ENCODE results near the gene THOC6. TPM values are rescaled to one million over a fixed set of nuclear protein-coding genes. Genes with fewer than 3 reads are reported as not detected.

Gene THOC6
- total and polyA plus RNA-seq, 9 of the 15 experiments (the other 6 are each of a cell fraction or from before 2014, with no cell fraction given), result 2.5 to 65.4 (median 42.3) TPM

GRCh38 chr16:3020604-3021448 is 3.0 kb upstream of the THOC6 start (continued):
- TF ChIP-seq ZBTB40 (IDR thresholded peaks at IDR 0.05) (no peak), ZBTB40 (CRISPR knock-in tag; IDR thresholded peaks at IDR 0.05) (no peak; the same call in 1 of the 2 replicates), ZNF444 (CRISPR knock-in tag; IDR thresholded peaks at IDR 0.05) (no peak), ZNF197 (CRISPR knock-in tag; IDR thresholded peaks at IDR 0.05; ENCODE audit: low read depth) (no peak), EWSR1 (IDR thresholded peaks at IDR 0.05; ENCODE audit: borderline replicate concordance, low read depth, partially characterized antibody) (no peak), CREB1 (IDR thresholded peaks at IDR 0.05) (peak; percentile 34; the same call in 1 of the 2 replicates), CREB1 (CRISPR knock-in tag; IDR thresholded peaks at IDR 0.05) (peak; percentile 60; the same call in 1 of the 2 replicates), BCL6 (CRISPR knock-in tag; IDR thresholded peaks at IDR 0.05) (no peak), PHB (CRISPR knock-in tag; IDR thresholded peaks at IDR 0.05) (no peak), GATA2 (CRISPR knock-in tag; IDR thresholded peaks at IDR 0.05) (no peak), NFE2 (IDR thresholded peaks at IDR 0.05; ENCODE audit: low read depth) (no peak), IRF9 (tag; IDR thresholded peaks at IDR 0.05) (no peak), ZNF507 (tag; conservative IDR thresholded peaks at IDR 0.05) (no peak), POLR2G (IDR thresholded peaks at IDR 0.05; ENCODE audit: low read depth, low read length) (peak; percentile 81), PML (IDR thresholded peaks at IDR 0.05; ENCODE audit: low read length) (0 out of 2 replicates have a peak, but pooled peaks have one; percentile 9), JUN (IDR thresholded peaks at IDR 0.05; ENCODE audit: borderline replicate concordance, low read depth, low read length) (peak; percentile 91), JUN (CRISPR knock-in tag; IDR thresholded peaks at IDR 0.05; ENCODE audit: borderline replicate concordance) (0 out of 2 replicates have a peak, but pooled peaks have one; percentile 91), SMC3 (conservative IDR thresholded peaks at IDR 0.05; ENCODE audit: insufficient read depth, low read depth, low read length) (no peak)

Measured in K562 (cell line).